Activated CD8-positive, alpha-beta T cell treated with anti-CD3 and anti-CD28 coated beads for 36 hours (primary cell): ENCODE data around the gene CD40LG. TPM values are rescaled to one million over a fixed set of nuclear protein-coding genes. Genes with fewer than 3 reads are reported as not detected.

Experiments
- ATAC-seq: fragments of 200-7000 bp; cut with Tn5 transposase; one replicate; pipeline ENCODE4 v1.10.0; 2021; ENCODE audit warnings: mild to moderate bottlenecking, moderate library complexity
- CTCF ChIA-PET: fragments of 350-600 bp; sonication (Branson Sonifier 250); formaldehyde crosslinking; loops from one replicate; lab custom pipeline; 2021; ENCODE audit warnings: antibody characterized with exemption; lab: Charles Lee
- POLR2A ChIA-PET: fragments of 350-600 bp; sonication (Branson Sonifier 250); formaldehyde crosslinking; loops from one replicate; lab custom pipeline; 2021; ENCODE audit warnings: antibody characterized with exemption; lab: Charles Lee
- DNase-seq: peaks from one replicate; pipeline ENCODE4 v3.0.0-alpha.2; 2020
- H3K27ac Mint-ChIP-seq: one replicate; pipeline ENCODE4 v1.8.0; 2021; ENCODE audit warnings: mild to moderate bottlenecking, mixed read lengths
- H3K27me3 Mint-ChIP-seq: one replicate; pipeline ENCODE4 v1.8.0; 2021; ENCODE audit warnings: mixed read lengths
- H3K36me3 Mint-ChIP-seq: one replicate; pipeline ENCODE4 v1.8.0; 2021; ENCODE audit warnings: low read depth, mixed read lengths
- H3K4me1 Mint-ChIP-seq: one replicate; pipeline ENCODE4 v1.8.0; 2021; ENCODE audit warnings: low read depth, mixed read lengths
- H3K4me3 Mint-ChIP-seq: one replicate; pipeline ENCODE4 v1.8.0; 2021; ENCODE audit warnings: mild to moderate bottlenecking, moderate library complexity, mixed read lengths
- H3K9me3 Mint-ChIP-seq: one replicate; pipeline ENCODE4 v1.8.0; 2021; ENCODE audit warnings: mixed read lengths
- CTCF ChIP-seq: fragments of 200-600 bp; IDR thresholded peaks from one replicate; pipeline ENCODE4 v1.8.0; 2022; ENCODE audit warnings: antibody characterized with exemption, mild to moderate bottlenecking
- intact Hi-C: fragments of 100-400 bp; cut with micrococcal nuclease; formaldehyde crosslinking; loops from one replicate; pipeline ENCODE4 v1.10.0; 2022
- total RNA-seq, 2 experiments: library from RNA; stranded (reverse); gene quantifications; one replicate each; pipeline ENCODE4 v1.2.3, GENCODE V29; 2021

Gene CD40LG
- total RNA-seq, 2 experiments from 2014 or later, result 2.6 to 3.1 TPM

GRCh38 chrX:136608295-136608933, 39.5 kb upstream of the CD40LG start:
- POLR2A ChIA-PET, result interaction anchor here (1.4 to 1.8 kb wide), 2 partner anchors 11 to 18 kb away, joined by 4 to 5 read pairs; no protein-coding TSS in a partner anchor
- peaks cover 35% of the 10 kb centered on the region for H3K4me1 Mint-ChIP-seq
- DNase-seq, result peak; percentile 66
- peak overlapping the region; percentile 20 for H3K27ac Mint-ChIP-seq
- peaks cover 7% of the 10 kb centered on the region for H3K36me3 Mint-ChIP-seq
- intact Hi-C loops, result no loop called here
- peak; percentile 74 for ATAC-seq
- no peaks in the 10 kb centered on the region for H3K27me3 Mint-ChIP-seq
- H3K9me3 Mint-ChIP-seq, result peaks cover 3% of the 10 kb centered on the region
- no peak overlapping the region for H3K4me3 Mint-ChIP-seq
- CTCF ChIA-PET, result interaction anchor here (0.6 to 6.4 kb wide), 21 partner anchors 9 to 317 kb away, joined by 3 to 61 read pairs (median 3); no protein-coding TSS in a partner anchor
- peak; percentile 40 for TF ChIP-seq CTCF

- intact Hi-C loops, result no loop called here
- no peaks in the 10 kb centered on the region for H3K36me3 Mint-ChIP-seq
- CTCF ChIA-PET, result interaction anchor here (0.7 to 1.9 kb wide), 7 partner anchors 8 to 78 kb away, joined by 3 to 16 read pairs (median 5); no protein-coding TSS in a partner anchor
- ATAC-seq, result peak; percentile 87
- H3K4me3 Mint-ChIP-seq, result peak overlapping the region; percentile 21
- H3K4me1 Mint-ChIP-seq, result peaks cover 55% of the 10 kb centered on the region
- H3K9me3 Mint-ChIP-seq, result no peaks in the 10 kb centered on the region
- no peaks in the 10 kb centered on the region for H3K27me3 Mint-ChIP-seq
- TF ChIP-seq CTCF, result no peak
- peak overlapping the region; percentile 86 for H3K27ac Mint-ChIP-seq
- peak; percentile 44 for DNase-seq
- POLR2A ChIA-PET, result interaction anchor here (0.8 to 2.0 kb wide), 5 partner anchors 18 to 261 kb away, joined by 3 to 5 read pairs (median 4); no protein-coding TSS in a partner anchor
Observed at GRCh38 chrX:136616987-136617685, 30.8 kb upstream of the CD40LG start.

DNA sequence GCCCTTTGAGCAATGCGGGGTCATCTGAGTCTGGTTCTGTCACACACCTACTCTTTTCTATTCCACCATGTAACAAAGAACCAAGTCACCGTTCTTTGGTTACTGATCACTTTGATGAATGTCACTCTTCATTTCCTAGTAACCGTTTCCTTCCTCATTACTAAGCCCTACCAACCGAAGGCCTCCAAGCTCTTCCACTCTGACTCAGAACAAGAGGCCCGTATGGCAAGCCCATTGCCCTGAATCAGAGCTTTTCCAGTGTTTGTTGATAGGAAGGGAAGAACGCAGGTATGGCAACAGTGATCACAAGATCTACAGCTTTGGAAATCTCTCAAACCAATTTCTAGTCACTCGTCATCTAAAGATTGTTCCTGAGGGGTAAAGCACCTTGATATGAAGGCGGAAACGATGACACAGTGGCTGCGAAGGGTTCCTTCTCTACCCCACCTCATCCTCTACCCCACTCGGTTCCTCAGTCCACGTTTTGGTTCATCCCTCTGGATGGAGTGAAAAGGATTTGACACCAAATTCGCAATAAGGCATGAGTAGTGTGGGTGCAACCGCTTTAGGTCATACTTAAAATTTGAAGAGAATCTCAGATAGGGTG, 28.0 kb upstream of the CD40LG start:
- Mint-ChIP-seq H3K9me3 (peaks cover 5% of the 10 kb centered on the region), H3K27me3 (no peaks in the 10 kb centered on the region), H3K4me3 (no peak overlapping the region), H3K4me1 (peaks cover 73% of the 10 kb centered on the region), H3K27ac (peak overlapping the region; percentile 78), H3K36me3 (no peaks in the 10 kb centered on the region)
- no peak for TF ChIP-seq CTCF
- intact Hi-C loops, result no loop called here
- ChIA-PET CTCF (interaction anchor here (0.9 kb wide), 1 partner anchor 16 kb away, joined by 3 read pairs; no protein-coding TSS in a partner anchor), POLR2A (interaction anchor here (0.8 kb wide), 1 partner anchor 11 kb away, joined by 4 read pairs; no protein-coding TSS in a partner anchor)
- peak; percentile 70 for ATAC-seq
- DNase-seq, result peak; percentile 66

GRCh38 chrX:136620780-136621179, 27.2 kb upstream of the CD40LG start:
- ChIA-PET CTCF (no interaction called here), POLR2A (no interaction called here)
- peaks cover 77% of the 10 kb centered on the region for H3K4me1 Mint-ChIP-seq
- H3K27me3 Mint-ChIP-seq, result no peaks in the 10 kb centered on the region
- DNase-seq (no peak), ATAC-seq (no peak)
- peaks cover 5% of the 10 kb centered on the region for H3K9me3 Mint-ChIP-seq
- intact Hi-C loops, result no loop called here
- peak overlapping the region; percentile 78 for H3K27ac Mint-ChIP-seq
- no peak overlapping the region for H3K4me3 Mint-ChIP-seq
- no peaks in the 10 kb centered on the region for H3K36me3 Mint-ChIP-seq
- no peak for TF ChIP-seq CTCF
